HEK293T (cell line): ENCODE data around the gene LIPG.
A peak's percentile ranks its signal among the peaks of the same experiment; 100 is the strongest.
"Not testable (repeated sequence)": the region's sequence is repeated elsewhere in the genome, so short reads cannot be mapped to it uniquely, and the experiment has no call there.

Experiments used
- CTCF ChIA-PET: fragments of 350-600 bp; formaldehyde crosslinking; extraction: SDS; loops from one replicate; lab custom pipeline; 2021; ENCODE audit warnings: antibody characterized with exemption, inconsistent platforms; lab: Yijun Ruan, JAX
- POLR2A ChIA-PET: fragments of 350-600 bp; formaldehyde crosslinking; extraction: SDS; loops from one replicate; lab custom pipeline; 2020; ENCODE audit warnings: antibody characterized with exemption, inconsistent platforms; lab: Yijun Ruan, JAX
- DNase-seq: peaks from one replicate; pipeline ENCODE4 v3.0.0; 2012; ENCODE audit warnings: mixed read lengths; ENCODE audit errors: extremely low spot score
- ARNT ChIP-seq: fragments of 450-650 bp; IDR thresholded peaks from 2 replicates; pipeline ENCODE4 v1.6.1; 2017; ENCODE audit warnings: mild to moderate bottlenecking
- BHLHE40 ChIP-seq: fragments of 450-650 bp; IDR thresholded peaks from 2 replicates; pipeline ENCODE4 v1.6.1; 2016; ENCODE audit warnings: mild to moderate bottlenecking, moderate library complexity, borderline replicate concordance
- CTBP1 ChIP-seq: fragments of 450-650 bp; IDR thresholded peaks from 2 replicates; pipeline ENCODE4 v1.6.1; 2016; ENCODE audit warnings: borderline replicate concordance
- ELF4 ChIP-seq: fragments of 450-650 bp; IDR thresholded peaks from 2 replicates; pipeline ENCODE4 v1.6.1; 2017; ENCODE audit warnings: antibody characterized with exemption
- FOXA1 ChIP-seq: fragments of 450-650 bp; IDR thresholded peaks from 2 replicates; pipeline ENCODE4 v1.6.1; 2016; ENCODE audit warnings: mild to moderate bottlenecking
- FOXK2 ChIP-seq: fragments of 450-650 bp; IDR thresholded peaks from 2 replicates; pipeline ENCODE4 v1.6.1; 2016; ENCODE audit warnings: mild to moderate bottlenecking
- FOXM1 ChIP-seq: fragments of 450-650 bp; IDR thresholded peaks from 2 replicates; pipeline ENCODE4 v1.6.1; 2017; ENCODE audit warnings: mild to moderate bottlenecking, borderline replicate concordance
- HDGF ChIP-seq: fragments of 450-650 bp; IDR thresholded peaks from 2 replicates; pipeline ENCODE4 v1.6.1; 2017; ENCODE audit warnings: antibody characterized with exemption, borderline replicate concordance
- L3MBTL2 ChIP-seq: fragments of 450-650 bp; conservative IDR thresholded peaks from 2 replicates; pipeline ENCODE4 v1.6.1; 2016; ENCODE audit warnings: mild to moderate bottlenecking
- LEF1 ChIP-seq: fragments of 450-650 bp; IDR thresholded peaks from 2 replicates; pipeline ENCODE4 v1.6.1; 2017; ENCODE audit warnings: mild to moderate bottlenecking, borderline replicate concordance
- NFRKB ChIP-seq: fragments of 450-650 bp; IDR thresholded peaks from 2 replicates; pipeline ENCODE4 v1.6.1; 2016; ENCODE audit warnings: mild to moderate bottlenecking, moderate library complexity
- PKNOX1 ChIP-seq: fragments of 450-650 bp; IDR thresholded peaks from 2 replicates; pipeline ENCODE4 v1.6.1; 2016
- SP1 ChIP-seq: fragments of 450-650 bp; IDR thresholded peaks from 2 replicates; pipeline ENCODE4 v1.6.1; 2017
- SUZ12 ChIP-seq: fragments of 450-650 bp; IDR thresholded peaks from 2 replicates; pipeline ENCODE4 v1.6.1; 2016; ENCODE audit warnings: mild to moderate bottlenecking
- TARDBP ChIP-seq: fragments of 450-650 bp; IDR thresholded peaks from 2 replicates; pipeline ENCODE4 v1.6.1; 2016
- ZNF384 ChIP-seq: fragments of 450-650 bp; IDR thresholded peaks from 2 replicates; pipeline ENCODE4 v1.6.1; 2016

The LIPG gene

GRCh38 chr18:49561289-49562193 lies at the start of gene LIPG:
Gene LIPG (plus strand): TSS chr18:49562057. CDS start chr18:49562309, 252 bp downstream.
- ChIA-PET POLR2A (interaction anchor here (0.9 kb wide), 1 partner anchor 165 kb away, joined by 3 read pairs; no protein-coding TSS in a partner anchor), CTCF (interaction anchor here (0.6 to 1.0 kb wide), 2 partner anchors 51 to 301 kb away, joined by 4 read pairs; no protein-coding TSS in a partner anchor)
- peak; percentile 64 for DNase-seq
- TF ChIP-seq L3MBTL2 = peak; percentile 70
- no peak for TF ChIP-seq FOXK2

GRCh38 chr18:49512876-49513275 lies 49.0 kb upstream of the LIPG start:
- DNase-seq = not testable (repeated sequence)

GRCh38 chr18:49514577-49514976 lies 47.3 kb upstream of the LIPG start:
- ChIA-PET POLR2A (interaction anchor here (1.4 kb wide), 1 partner anchor 22 kb away, joined by 3 read pairs; no protein-coding TSS in a partner anchor), CTCF (interaction anchor here (0.6 kb wide), 1 partner anchor 915 kb away, joined by 3 read pairs; no protein-coding TSS in a partner anchor)
- TF ChIP-seq ELF4 (no peak), FOXA1 (no peak), FOXM1 (no peak), L3MBTL2 (no peak), PKNOX1 (no peak), SP1 (no peak), ZNF384 (no peak), CTBP1 (no peak), SUZ12 (no peak), HDGF (no peak), NFRKB (no peak), LEF1 (no peak), FOXK2 (no peak), BHLHE40 (no peak), ARNT (no peak)
- no peak for DNase-seq

More at GRCh38 chr18:49512876-49513275, 49.0 kb upstream of the LIPG start:
- POLR2A ChIA-PET, CTCF ChIA-PET: not testable (repeated sequence)

GRCh38 chr18:49515003-49515402 lies 46.9 kb upstream of the LIPG start:
- CTCF ChIA-PET = interaction anchor here (0.6 kb wide), 1 partner anchor 914 kb away, joined by 3 read pairs; no protein-coding TSS in a partner anchor
- POLR2A ChIA-PET, DNase-seq: not testable (repeated sequence)

- DNase-seq = no peak
- CTCF ChIA-PET = no interaction called here
- POLR2A ChIA-PET = no interaction called here
- TF ChIP-seq ARNT (no peak), NFRKB (no peak), BHLHE40 (no peak), SUZ12 (no peak), ELF4 (no peak), FOXK2 (no peak), ZNF384 (no peak)
Observed at GRCh38 chr18:49515516-49515915, 46.3 kb upstream of the LIPG start.

GRCh38 chr18:49517483-49517882 lies 44.4 kb upstream of the LIPG start:
- DNase-seq = no peak
- ChIA-PET POLR2A (no interaction called here), CTCF (no interaction called here)
- TF ChIP-seq ZNF384 (no peak), BHLHE40 (no peak), L3MBTL2 (no peak), TARDBP (no peak), SUZ12 (no peak), CTBP1 (no peak), NFRKB (no peak)

GRCh38 chr18:49519101-49519971 lies 42.5 kb upstream of the LIPG start:
- TF ChIP-seq LEF1 (no peak), FOXK2 (no peak), BHLHE40 (no peak), PKNOX1 (no peak), FOXM1 (no peak), SUZ12 (no peak), ELF4 (no peak), HDGF (no peak), ZNF384 (no peak), NFRKB (no peak), L3MBTL2 (no peak), CTBP1 (no peak), FOXA1 (no peak), SP1 (no peak), ARNT (no peak), TARDBP (no peak)
- DNase-seq = no peak
- CTCF ChIA-PET = interaction anchor here (0.6 to 1.2 kb wide), 2 partner anchors 9 to 205 kb away, joined by 4 to 6 read pairs; no protein-coding TSS in a partner anchor
- POLR2A ChIA-PET = interaction anchor here (1.4 kb wide), 1 partner anchor 18 kb away, joined by 3 read pairs; no protein-coding TSS in a partner anchor
